Measurements from ENCODE around the gene KIAA2012.
"Not testable (repeated sequence)": the region's sequence is repeated elsewhere in the genome, so short reads cannot be mapped to it uniquely, and the experiment has no call there.

KIAA2012 gene

DNA sequence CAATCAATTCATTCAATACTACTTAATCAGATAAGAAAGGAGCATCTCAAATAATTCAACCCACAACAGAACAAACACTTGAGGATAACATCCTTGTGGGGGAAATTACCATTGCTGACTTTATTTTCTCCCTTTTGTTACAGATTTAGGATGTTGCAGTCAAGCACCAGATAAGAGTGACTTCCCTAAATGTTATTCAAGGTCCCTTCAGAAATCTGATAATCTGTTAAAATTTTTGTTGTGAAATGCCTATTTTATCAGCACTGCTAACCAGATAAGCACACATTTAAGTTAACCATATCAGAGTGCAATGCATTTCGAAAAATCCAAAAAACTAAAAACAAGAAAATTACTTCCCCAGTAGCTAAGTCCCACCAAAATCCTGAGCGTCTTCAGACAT is 131.8 kb downstream of the KIAA2012 start:
- DNase-seq: no peak

DNA sequence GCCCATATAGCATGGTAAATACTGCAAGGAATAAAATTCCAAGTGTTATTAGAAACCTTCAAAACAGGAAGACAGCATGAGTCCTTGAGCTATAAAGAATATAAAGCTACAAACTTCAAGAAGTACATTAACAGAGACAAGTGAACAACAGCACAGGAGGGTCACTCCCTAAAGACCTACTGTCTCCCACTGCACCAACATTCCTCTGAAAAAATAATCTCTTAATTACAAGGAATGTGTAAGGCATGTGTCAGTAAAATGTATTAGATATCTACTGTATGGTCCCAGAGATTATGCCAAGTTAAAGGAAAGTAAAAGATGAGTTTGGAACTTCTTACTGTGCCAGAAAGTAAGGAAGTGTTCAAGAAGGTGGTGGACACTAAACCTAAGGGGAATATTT is 135.5 kb downstream of the KIAA2012 start:
- DNase-seq: no peak

DNA sequence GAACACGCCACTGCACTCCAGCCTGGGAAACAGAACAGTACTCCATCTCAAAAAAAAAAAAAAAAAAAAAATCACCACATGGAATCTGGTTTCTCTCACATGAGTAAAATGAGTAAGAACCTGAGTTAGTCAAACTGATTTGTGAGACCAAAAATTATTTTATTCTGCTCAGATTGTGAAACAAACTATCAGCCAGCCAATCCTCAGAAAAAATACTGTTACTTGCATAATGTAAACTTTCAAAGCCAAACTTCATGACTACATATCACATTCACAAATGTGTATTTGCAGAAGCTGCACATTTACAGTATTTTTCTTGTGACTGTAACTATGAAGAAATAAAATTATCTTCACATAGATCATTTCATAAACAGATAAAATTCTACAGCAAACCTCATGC is 142.1 kb downstream of the KIAA2012 start:
- no peak for DNase-seq

DNA sequence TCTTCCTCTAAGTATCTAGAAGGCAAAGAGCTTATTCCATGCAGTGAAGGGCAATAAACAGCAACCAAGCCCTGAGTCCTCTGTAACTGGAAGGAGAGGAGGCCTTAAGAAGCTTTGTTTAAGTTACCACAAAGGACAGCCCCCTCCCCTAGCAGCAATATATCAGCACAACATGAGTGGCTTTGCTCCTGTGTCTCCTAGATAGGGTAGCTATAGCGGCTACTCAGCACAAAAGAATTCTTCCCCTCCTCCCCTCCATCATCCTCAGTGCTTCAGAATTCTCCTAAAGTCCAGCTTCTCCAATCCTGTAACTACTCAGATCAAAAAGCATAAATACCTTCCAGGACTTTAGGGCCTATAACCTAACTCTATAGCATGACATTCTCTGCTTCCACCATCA is 148.8 kb downstream of the KIAA2012 start:
- DNase-seq: no peak

DNA sequence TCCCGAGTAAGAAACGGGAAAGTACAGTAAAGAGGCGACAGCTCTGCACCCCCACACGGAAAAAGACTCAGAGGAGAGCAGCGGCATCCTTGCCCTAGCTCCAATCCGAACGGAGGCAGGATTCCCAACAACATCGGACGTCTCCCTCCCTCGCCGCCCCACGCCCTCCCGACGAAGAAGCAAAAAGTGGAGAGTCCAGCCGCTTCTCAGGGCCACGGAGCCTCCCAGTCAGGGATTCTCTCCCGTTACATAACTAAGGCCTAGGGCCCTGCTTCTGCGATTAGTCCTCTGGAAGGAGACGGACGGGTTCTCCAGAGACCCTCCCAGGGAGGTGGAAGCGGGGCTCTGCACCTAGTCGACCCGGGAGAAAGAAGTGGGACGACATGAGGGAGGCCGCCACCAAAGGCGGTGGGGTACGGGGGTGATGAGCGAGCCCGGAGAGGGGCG is 164.8 kb downstream of the KIAA2012 start:
- no peak for DNase-seq

DNA sequence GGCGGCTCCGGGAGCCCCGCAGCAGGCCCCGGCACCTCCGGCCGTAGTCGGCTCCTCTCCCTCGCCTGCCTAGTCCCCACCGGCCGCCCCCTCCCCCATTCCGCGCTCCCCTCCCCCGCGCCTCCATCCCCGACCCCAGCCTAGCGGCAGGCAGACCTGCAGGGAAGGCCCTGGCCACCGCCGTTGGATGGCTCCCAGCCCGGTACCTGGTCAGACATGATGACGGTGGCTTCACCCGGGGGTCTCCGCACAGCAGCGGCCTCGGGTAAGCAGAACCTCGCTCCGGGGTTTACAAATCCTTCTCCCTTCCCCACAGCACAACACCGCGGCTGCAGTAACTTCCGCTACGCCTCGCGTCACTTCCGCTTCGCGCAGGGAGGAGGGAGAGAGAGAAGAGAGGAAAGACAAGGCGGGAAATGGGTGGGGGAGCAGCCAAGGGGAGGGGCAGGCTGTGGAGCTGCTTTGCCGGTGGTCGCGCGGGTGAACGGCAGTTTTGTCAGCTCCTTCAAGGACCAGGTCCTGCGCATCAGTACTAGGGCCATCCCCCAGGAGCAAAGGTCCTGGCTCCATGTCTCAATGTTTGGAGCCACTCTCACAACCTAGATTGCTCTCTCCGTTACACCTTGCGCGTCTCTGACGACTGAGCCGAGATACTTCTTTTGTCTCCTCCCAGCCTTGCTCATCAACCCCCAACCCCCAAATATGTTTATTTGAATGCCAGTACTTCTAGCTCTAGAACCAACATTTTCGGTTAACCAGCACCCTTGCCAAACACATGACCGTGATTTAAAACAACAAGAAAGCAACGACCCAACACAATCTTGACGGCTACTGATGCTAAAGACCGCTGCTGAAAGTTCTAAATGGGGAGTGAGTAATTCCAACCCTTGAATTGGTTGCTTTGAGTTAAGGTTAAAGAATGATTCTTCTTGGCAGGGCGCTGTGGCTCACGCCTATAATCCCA is 165.5 kb downstream of the KIAA2012 start, which contains the start of gene SUMO1:
Gene SUMO1 (minus strand): TSS at position 364 of the 964 bp plus-strand sequence. CDS start 146 bp downstream, at position 218.
- DNase-seq: peak; percentile 97

DNA sequence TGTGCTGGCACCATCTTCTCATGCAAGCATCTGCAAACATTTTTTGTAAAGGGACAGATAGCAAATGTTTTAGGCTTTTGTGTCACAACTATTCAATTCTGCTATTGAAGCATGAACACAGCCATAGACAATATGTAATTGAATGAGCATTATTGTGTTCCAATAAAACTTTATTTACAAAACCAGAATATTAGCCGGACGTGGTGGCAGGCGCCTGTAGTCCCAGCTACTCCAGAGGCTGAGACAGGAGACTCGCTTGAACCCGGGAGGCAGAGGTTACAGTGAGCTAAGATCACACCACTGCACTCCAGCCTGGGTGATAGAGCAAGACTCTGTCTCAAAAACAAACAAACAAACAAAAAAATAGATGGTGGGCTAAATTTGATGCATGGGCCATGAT is 174.7 kb downstream of the KIAA2012 start:
- not testable (repeated sequence) for DNase-seq

DNA sequence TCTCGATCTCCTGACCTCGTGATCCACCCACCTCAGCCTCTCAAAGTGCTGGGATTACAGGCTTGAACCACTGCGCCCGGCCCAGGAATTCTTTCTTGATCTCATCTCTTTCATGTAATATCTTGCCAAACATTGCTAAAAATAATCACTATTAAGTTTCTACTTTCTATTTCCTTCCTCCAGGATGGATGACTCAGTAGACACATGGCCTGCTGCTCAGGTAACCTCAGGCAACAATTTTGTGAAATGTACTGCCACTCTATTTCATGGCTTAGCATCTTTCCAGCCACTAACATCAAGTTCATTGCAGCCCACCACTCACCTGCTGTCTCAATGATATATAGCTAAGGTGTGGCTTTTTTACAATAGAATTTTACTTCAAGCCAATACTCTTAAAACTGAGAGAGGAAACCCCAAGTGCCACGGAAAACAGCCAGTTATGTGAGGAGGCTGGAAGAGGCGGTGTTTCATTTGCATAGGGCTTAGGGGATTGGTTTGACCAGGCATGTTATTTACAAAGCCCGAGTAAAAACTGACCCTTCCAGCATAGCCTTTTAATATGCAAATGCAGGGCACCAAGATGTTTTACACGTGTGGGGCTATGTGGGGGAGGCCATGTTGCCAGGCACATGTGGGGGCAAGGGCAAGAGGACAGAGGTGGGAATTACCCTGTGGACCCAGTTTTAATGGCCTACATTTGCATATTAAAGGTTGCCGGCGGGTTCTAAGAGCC is 176.6 kb downstream of the KIAA2012 start:
- DNase-seq: no peak

DNA sequence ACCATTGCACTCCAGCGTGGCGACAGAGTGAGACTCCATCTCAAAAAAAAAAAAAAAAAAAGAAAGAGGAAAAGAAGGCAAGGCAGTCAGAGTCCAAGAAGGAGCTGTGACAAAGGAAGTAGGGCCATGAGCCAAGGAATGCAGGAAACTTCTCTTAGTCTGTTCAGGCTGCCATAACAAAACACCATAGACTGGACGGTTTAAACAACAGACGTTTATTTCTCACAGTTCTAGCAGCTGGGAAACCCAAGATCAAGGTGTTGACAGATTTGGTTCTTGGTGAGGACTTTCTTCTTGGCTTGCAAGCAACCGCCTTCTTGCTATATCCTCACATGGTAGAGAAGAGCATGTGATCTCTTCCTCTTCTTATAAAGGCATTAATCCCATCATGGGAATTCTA is 178.4 kb downstream of the KIAA2012 start:
- DNase-seq: no peak
